ENCODE data around the gene CDH8. TPM values are rescaled to one million over a fixed set of nuclear protein-coding genes. Genes with fewer than 3 reads are reported as not detected.
A peak's percentile ranks its signal among the peaks of the same experiment; 100 is the strongest.
"Not testable (repeated sequence)": the region's sequence is repeated elsewhere in the genome, so short reads cannot be mapped to it uniquely, and the experiment has no call there.

CDH8 gene
- total RNA-seq, 1 donor from 2014 or later = 4.3 TPM

DNA sequence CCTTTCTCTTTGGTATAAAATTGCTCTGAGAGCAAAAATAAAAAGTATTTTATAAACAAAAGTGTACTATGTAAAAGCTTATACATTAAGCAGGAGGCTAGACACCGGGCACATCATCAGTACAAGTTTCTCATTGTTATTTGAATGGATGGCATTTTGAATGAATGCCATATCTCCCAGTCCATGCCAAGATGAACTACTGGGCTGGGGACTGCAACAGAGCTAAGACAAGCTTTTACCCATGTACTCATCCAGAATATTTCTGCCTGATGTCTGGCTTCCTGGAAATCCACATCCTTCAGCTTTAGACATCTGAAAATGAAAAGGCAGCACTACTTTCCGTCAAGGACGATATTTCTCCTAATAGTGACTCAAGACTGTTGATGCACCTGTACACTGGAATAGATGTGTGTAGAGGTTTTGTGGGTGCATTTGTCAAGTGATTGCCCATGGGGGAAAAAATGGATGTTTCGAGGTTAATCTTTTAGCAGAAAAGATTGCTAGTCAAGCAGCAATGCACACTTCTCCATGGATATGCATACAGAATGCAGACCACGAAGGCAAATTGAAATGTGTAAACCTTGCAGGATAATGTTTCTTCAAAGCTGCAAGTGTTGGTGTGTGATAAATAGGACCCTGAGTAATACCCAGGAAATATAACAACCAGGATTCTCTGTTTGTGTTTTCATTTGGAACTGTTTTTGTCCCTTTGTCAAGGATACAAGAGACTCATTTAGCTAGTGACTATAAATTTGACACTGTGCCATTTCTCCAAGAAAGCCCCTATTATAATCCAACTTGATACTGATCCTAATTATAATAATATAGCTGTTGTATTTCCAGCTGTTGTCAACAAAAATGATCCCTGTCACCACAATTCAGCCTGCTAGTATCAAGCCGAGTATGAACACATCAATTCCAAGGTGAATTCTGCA lies 173.8 kb downstream of the CDH8 start:
- no peak for DNase-seq (ENCODE audit: low spot score)

DNA sequence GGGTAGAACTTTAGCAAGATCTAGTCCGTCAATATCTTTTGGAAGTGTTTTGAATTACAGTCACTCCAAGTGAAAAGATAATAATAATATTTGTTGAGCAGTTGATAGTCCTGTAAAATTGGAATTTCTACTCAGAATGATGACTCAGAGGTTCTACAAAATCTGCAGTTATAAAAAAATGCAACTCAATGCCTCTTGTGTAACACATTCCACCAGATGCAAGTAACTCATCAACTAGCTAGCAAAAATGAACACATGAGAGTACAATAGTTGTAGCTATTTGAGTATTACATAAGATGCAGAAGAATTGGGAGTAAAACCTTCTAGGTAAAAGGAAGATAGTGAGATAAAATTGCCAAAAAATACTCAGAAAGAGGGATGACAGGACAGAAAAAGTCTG lies 177.2 kb downstream of the CDH8 start:
- peak; percentile 18 for DNase-seq (ENCODE audit: low spot score)

DNA sequence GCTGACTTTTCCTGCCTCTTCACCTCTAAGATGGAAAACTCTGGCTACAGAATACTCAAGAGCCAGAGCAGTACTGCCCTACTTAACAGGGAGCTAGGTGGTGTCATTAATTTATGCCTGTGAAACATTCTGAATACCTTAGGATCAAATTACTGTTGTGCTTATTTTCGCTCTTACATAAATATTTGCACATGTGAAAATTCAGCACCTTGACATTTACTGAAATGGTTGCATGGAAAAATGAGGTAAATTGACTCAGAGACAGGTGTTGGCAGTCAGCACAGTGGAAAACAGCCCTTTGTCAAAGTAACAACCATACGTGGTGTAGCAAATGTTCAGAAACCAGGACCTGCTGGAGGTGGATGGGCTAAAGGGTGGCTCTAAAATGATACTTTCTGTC lies 193.6 kb downstream of the CDH8 start:
- no peak for DNase-seq (ENCODE audit: low spot score)

DNA sequence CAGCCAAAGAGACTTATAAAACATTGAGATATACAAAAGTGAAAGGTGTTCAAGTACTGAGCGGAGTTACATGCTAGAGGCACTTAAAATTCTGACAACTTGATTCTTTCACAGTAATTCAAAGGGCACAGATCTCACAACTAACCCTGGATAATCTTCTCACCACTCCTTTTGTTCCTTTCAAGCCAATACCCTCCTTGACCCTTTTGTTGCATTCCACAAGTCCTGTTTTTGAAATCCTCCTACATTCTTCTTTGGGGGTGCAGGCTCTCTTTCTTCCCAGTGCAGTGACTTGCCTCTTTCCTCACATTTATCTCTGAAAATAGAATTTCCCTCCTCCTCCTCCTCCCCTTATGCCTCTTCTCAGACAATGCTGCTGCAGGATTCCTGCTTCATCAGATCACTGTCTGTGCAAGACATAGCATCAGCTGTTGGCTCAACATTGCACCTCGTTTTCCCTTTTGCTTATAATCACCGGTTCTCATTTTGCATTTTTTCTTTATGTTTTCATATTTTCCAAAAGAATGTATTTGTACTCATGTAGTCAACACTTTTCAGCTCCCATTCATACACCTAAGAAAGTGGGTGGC lies 199.3 kb downstream of the CDH8 start:
- DNase-seq (ENCODE audit: low spot score) = peak; percentile 20

DNA sequence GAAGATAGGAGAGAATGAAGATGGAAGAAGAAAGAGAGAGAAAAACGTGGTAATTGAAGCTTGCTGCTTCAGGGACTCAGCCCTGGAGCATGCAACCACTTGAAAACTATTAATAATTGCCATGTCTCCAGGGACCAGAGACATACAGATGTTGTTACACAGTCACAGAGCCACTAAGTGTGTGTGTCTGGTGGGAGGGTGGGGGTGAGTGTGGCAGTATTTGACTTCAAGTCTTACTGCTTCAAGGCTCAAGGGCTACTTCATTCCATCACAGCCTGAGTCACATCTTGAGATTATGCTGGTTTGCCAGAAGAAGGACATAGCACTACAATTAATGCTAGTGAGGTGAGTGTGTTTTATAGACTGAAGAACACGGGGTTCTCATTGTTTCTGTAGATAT lies 202.2 kb downstream of the CDH8 start:
- no peak for DNase-seq (ENCODE audit: low spot score)

DNA sequence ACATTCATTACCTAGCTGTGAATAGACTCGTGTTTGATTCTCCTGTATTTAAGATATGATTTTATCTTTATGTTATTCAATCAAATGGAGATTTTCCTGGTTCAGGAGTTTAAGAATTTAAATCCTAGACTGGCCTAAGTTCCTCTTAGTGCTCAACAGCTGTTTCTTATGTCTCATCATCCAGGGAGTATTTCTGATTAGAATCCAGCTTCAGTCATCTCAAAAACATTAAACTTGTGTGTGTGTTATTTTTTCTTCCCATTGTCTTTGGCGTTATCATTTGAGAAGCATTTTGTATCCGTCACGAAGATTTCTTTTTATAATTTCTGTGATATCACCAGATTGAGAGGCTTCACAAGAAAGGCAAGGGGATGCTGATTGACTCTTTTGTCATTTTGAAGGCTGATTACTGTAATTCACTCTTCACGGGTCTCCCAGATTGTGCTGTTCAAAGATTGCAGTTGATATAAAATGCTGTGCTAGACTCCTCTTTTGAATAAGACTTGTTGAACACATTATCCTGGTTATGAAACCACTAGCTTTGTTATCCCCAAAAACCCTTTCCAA lies 204.8 kb downstream of the CDH8 start:
- DNase-seq (ENCODE audit: low spot score) = peak; percentile 43

DNA sequence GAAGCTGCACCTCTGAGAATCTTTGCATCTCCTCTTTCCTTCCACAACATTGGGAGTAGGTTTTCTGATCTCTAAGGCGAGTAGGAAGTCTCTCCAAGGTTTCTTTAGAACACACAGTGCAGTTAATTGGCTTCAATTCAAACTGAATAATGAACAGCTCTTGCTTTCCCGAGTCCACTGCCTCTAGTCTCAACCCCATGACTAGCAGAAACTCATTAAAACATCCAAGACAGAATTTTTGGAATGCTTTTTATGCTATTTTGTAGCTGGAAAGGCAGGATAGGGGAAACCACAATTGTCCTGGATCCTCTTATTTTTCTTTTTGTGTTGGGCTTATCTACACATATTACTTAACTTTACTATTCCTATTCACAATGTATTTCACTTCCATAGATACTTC lies 206.6 kb downstream of the CDH8 start:
- no peak for DNase-seq (ENCODE audit: low spot score)

DNA sequence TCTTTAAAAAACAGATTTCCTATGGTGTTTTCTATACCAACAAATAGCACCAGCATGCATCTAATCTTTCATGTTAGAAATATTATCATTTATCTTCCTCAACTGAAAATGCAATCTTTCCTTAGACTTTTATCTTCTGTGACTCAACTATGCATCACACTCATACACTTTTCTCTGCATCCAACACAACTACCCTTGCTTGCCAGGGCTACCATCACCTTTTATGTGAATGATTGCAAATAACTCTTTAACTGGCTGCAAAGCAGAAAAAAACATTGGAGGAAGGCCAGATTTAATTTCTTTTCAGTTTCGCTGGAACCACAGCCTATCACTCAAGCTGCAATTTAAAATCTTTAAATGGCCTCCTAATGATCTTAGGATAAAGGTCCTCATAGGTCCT lies 212.9 kb downstream of the CDH8 start:
- no peak for DNase-seq (ENCODE audit: low spot score)

DNA sequence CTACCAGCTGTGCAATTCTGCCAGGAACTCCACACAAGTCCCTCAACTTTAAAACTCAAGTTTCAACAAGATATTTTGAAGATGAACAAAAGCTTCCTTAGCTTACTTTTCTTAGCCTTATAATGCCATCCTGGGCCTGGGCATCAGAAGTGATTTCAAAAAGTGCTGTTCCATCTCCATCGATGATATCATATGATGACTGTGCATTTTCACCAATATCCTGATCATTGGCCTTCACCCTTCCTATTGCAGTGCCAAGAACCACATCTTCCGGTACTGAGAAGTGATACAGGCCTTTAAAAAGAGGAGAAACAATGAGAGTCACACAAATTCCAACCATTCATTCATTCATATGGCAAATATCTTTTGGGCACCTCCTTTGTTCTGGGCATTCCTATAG lies 215.4 kb downstream of the CDH8 start:
- DNase-seq (ENCODE audit: low spot score) = no peak

DNA sequence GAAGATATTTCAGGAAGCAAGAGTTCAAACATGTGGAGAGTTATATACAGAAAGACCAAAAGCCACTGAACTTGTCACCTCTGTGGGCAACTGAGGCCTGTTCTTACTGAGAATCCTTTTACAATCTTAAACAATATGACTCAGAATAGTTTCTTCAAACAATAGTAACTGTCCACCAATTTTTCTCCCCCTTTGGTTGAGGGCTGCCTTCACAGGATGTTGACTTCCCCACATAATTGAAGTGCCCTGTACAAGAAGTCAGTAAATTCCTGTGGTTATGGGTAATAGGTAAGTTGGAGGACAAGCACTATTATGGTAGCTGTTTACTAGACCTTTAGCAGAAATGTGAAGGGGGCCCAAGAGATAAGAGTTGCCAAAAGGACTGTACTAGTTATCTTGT lies 215.8 kb downstream of the CDH8 start:
- DNase-seq (ENCODE audit: low spot score) = no peak

DNA sequence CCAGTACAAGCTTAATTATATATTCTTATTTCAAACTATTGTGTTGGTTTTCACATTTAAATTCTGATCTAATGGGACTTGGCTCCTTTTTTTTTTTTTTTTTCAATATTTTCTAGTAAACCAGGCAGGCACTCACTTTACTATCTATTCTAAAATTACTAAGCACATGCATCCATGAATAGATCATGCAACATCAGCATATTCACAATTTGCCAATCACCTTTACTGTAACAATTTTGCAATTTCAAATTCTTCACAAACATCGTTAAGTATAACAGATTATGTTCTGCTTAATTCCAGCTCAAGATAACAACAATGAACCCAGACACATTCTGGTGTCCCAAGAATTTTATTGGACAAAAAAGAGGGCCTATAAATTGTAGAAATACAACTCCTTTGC lies 217.4 kb downstream of the CDH8 start:
- no peak for DNase-seq (ENCODE audit: low spot score)

DNA sequence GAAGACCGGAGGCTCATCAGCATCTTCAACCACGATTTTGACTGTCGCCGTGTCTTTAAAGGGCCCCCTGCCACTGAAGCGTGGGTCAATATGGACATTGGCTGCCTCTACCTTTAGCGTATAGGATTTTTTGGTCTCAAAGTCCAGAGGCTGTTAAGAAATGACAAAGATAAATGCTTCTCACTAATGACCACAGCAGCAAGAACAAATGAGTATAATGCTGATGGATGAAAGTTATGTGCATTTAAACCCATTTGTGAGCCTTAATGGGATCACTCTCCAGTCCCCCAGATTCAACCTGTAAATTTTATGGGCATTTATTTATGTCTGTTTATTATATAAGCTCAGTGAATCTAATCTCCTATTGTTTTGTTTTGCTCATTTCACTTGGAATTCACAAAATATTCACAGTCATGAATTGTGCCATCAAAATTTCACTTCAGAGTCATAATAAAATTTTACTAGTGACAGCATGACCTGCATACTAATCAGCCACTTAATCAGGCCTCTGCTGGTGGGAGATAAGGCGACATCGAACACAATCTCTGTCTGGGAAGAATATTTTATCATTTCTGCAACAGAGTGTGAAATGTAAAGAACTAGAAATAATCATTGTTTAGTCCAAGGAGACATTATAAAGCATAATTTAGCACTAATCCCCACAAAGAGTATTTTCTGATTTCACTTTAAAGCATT lies 218.5 kb downstream of the CDH8 start:
- no peak for DNase-seq (ENCODE audit: low spot score)

DNA sequence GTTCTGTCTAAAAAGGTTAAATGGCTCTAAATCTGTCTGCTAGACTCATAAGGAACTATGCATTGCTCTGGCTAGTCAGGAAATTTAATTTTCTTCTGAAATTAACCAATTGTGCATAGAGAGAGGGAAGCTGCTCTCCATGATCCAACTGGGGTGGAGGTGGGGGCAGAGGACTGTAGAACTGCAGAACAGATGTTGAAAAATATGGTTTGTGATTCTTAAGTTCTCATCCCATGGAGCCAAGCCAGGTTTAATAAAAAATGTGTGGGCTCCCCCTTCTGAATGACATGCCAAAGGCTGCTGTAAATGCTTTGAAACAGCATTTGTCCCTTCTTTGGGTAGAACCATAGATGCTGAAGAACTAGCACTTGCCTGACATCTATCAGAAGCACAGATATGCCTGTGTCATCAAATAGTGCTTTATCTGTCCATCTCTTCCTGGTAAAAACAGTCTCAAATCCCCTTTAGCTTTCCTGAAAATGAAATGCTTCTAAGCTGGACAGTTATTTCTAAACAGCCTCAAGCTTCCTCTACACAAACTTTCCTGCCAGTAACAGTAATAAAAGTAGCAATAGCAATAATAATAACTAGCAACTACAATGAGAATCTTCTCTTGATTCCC lies 221.4 kb downstream of the CDH8 start:
- DNase-seq (ENCODE audit: low spot score) = peak; percentile 50

DNA sequence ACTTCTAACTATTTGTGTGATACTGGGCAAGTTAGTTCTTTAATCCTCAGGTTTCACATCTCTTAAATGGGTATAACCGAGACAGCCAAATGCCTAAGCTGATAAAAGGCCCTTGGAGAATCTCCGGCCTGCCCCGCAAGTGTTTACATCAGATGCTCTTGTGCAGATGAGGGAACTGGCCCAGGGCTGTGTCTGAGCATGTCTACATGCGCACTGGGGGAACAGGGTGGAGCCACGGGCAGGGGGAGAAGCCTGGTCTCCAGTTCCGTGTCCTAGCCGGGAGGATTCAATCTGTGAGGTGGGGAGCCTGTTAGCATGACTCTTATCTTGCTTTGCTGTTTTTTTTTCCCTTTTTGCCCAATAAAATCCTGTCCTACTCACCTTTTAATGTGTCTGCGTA lies 222.9 kb downstream of the CDH8 start:
- no peak for DNase-seq (ENCODE audit: low spot score)

DNA sequence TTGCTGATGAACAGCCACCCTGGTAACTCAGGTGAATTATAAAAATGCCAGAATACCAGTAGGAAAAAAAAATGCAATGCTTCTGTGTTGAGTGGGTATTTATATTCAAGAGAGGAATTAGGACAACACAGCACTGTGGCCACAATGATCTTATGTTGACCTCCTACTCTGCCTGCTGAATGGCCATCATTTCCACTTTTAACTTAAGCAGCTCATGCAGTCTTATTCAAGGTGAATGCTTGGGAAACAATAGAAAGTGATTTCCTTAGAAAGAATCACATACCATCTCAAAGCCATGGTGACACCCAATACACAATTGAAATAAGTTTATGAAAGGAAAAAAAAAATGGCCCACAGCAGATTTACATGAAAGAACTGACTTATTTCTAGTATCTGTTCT lies 224.0 kb downstream of the CDH8 start:
- no peak for DNase-seq (ENCODE audit: low spot score)

DNA sequence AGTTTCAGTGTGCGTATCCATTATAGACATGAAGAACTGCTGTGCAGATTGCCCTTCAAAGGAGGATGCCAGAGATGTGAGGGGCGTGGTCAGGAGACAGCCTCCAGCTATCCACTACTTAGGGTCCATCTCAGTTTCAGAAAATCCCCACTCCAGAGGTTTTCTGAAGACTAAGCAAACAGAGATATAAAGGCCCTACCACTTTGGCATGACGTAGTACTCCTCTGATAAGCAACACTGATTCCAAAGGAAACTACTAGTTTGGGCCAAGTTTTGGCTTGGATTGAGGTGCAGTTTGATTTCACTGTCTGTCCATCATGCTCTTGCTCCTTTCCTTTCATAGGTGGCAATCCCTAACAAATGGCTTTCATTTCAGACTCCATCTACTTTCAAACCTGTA lies 228.7 kb downstream of the CDH8 start:
- no peak for DNase-seq (ENCODE audit: low spot score)

DNA sequence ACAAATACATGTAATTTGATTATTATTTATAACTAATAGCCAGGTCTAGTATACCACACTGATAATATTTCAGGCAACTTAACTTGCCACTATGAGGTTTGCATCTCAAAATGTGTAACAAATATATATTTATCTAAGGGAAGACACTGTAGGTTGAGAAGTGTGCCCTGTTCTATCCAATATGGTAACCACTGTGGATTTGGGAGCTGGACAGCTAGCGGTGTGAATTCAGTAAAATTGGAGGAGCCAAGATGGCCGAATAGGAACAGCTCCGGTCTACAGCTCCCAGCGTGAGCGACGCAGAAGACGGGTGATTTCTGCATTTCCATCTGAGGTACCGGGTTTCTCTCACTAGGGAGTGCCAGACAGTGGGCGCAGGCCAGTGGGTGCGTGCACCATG lies 235.0 kb downstream of the CDH8 start:
- DNase-seq (ENCODE audit: low spot score) = not testable (repeated sequence)

DNA sequence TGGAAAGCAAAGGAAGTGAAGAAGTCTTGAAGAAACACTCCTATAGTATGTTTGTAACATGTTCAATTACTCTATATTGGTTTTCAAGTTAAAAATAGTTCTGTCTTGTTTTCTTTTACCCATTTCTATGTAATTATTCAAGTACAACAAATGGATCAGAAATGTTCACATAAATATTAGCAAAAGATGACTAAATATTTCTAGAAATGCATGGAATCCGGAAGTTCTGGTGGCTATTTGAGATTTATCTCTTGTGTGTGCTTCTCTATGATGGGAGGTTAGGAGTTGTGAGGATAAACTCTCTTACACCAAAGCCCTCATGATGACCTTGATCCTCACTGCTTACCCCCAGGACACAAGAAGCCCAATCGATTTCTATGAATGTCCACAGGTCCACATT lies 237.5 kb downstream of the CDH8 start:
- DNase-seq (ENCODE audit: low spot score) = no peak

DNA sequence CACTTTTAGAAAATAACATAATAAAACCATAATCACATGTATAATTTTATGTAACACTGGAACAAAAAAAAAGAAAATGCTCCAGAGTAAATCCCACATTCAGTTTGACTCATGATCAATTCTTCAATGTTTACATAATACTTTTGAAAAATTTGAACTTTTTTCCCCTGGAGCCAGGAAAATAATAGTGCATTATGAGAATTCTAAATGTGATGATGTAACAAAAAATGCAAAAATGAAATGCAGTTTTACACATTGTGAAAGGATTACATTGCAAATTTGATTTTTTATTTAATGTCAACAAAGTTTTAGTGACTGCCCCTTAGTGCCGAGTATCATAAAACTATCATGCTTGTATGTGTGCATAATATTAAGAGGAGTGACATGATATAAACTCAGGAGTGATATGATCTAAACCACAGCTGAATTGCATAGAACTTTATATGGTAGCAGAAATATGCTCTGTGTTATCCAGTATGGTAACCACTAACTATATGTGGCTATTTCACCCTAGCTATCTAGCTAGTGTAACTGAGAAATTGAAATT lies 238.2 kb downstream of the CDH8 start:
- no peak for DNase-seq (ENCODE audit: low spot score)

DNA sequence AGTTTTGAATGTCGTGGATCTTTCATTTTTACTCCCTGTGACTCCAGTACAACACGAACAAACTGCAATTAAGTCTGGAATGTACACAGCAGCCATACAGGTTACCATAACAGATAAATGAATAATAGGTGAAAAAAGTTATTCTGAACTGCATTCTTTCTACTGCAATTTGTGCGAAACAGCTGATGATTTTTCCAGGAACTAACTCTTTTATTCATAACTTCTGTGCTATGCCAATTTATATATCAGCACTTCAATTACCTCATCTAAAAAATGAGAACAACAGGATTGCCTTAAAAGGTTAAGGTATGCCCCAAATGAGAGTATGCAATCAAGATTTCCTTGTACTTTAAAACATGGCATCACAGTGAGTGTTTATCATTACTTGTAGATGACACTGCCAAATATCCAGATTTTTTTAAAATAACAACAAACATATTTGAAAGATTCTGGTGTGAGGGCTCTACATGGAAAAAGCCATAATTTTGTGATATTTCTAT lies 238.9 kb downstream of the CDH8 start:
- DNase-seq (ENCODE audit: low spot score) = no peak

DNA sequence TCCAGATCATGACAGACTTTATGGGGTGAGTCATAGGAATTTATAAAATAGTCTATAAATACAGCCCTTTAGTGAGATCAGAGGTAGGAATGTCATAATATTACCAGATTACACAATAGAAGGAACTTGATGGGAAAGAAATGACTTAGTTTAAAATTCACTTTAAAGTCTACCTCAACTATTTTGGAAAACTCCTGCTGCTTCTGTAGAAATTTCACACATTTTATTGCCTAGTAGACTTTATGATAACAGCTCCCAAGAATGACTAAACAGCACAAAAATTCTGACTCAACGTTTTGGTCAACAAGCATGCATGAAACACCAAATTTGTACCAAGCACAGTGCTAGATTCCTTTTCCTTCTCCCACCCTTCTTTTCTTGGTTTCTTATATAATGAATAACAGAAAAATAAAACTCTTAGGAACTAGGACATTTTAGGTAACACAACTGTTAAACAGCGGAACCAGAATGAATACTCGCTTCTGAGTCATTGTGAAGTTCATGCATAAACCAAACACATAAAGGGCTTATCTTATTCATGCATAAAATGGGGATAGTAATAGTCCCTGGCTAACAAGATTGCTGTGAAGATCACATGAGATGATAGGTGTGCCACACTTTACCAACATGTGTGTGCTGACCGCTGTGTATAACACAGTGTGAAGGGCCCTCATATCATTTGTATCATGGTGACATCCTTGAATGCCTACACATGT lies 243.9 kb downstream of the CDH8 start:
- DNase-seq (ENCODE audit: low spot score) = peak; percentile 66
